ENCODE data around the gene ST8SIA2. TPM values are rescaled to one million over a fixed set of nuclear protein-coding genes. Genes with fewer than 3 reads are reported as not detected.

ST8SIA2 gene
- total RNA-seq, 1 experiment from 2014 or later, result 0.43 TPM

GRCh38 chr15:92463826-92464225, 70.1 kb downstream of the ST8SIA2 start:
- intact Hi-C loops (cut with micrococcal nuclease; ENCODE audit: unreplicated experiment), result no loop called here
- TF ChIP-seq EZH2 (IDR thresholded peaks at IDR 0.05; ENCODE audit: borderline replicate concordance, low read depth, low read length, poor library complexity, severe bottlenecking) (no peak), CTCF (conservative IDR thresholded peaks at IDR 0.05; ENCODE audit: low read depth, low read length) (no peak)

GRCh38 chr15:92466834-92467233, 73.2 kb downstream of the ST8SIA2 start:
- Histone ChIP-seq H3K4me3 (ENCODE audit: low read depth, low read length, poor library complexity, severe bottlenecking) (no peak overlapping the region), H3K27ac (ENCODE audit: low read depth, low read length, poor library complexity, severe bottlenecking) (no peak overlapping the region), H3K27me3 (replicated peaks; ENCODE audit: insufficient read depth, low read depth, low read length, poor library complexity) (no peaks in the 10 kb centered on the region), H3K9me3 (ENCODE audit: low read depth, low read length, poor library complexity, severe bottlenecking) (no peaks in the 10 kb centered on the region), H3K4me1 (ENCODE audit: insufficient read depth, low read length, poor library complexity, severe bottlenecking) (no peaks in the 10 kb centered on the region), H3K36me3 (ENCODE audit: insufficient read depth, low read length, poor library complexity, severe bottlenecking) (no peaks in the 10 kb centered on the region)
- intact Hi-C loops (cut with micrococcal nuclease; ENCODE audit: unreplicated experiment), result no loop called here
- CTCF ChIA-PET, result no interaction called here
- POLR2A ChIA-PET (ENCODE audit: low non-redundant PET), result no interaction called here
- TF ChIP-seq CTCF (conservative IDR thresholded peaks at IDR 0.05; ENCODE audit: low read depth, low read length), result no peak
- no peak for TF ChIP-seq EZH2 (IDR thresholded peaks at IDR 0.05; ENCODE audit: borderline replicate concordance, low read depth, low read length, poor library complexity, severe bottlenecking)
- no TSS peak for BruUV-seq (replicated peaks)
- DNase-seq (ENCODE audit: low spot score), result no peak

More at GRCh38 chr15:92463826-92464225, 70.1 kb downstream of the ST8SIA2 start:
- no peak overlapping the region for H3K4me3 ChIP-seq (ENCODE audit: low read depth, low read length, poor library complexity, severe bottlenecking)
- H3K27me3 ChIP-seq (replicated peaks; ENCODE audit: insufficient read depth, low read depth, low read length, poor library complexity), result no peaks in the 10 kb centered on the region
- no peaks in the 10 kb centered on the region for H3K4me1 ChIP-seq (ENCODE audit: insufficient read depth, low read length, poor library complexity, severe bottlenecking)
- H3K36me3 ChIP-seq (ENCODE audit: insufficient read depth, low read length, poor library complexity, severe bottlenecking), result no peaks in the 10 kb centered on the region
- ChIA-PET POLR2A (ENCODE audit: low non-redundant PET) (no interaction called here), CTCF (no interaction called here)
- BruUV-seq (replicated peaks), result no TSS peak
- DNase-seq (ENCODE audit: low spot score), result no peak
- no peak overlapping the region for H3K27ac ChIP-seq (ENCODE audit: low read depth, low read length, poor library complexity, severe bottlenecking)
- H3K9me3 ChIP-seq (ENCODE audit: low read depth, low read length, poor library complexity, severe bottlenecking), result no peaks in the 10 kb centered on the region

- intact Hi-C loops (cut with micrococcal nuclease; ENCODE audit: unreplicated experiment), result no loop called here
- Histone ChIP-seq H3K27me3 (replicated peaks; ENCODE audit: insufficient read depth, low read depth, low read length, poor library complexity) (no peaks in the 10 kb centered on the region), H3K9me3 (ENCODE audit: low read depth, low read length, poor library complexity, severe bottlenecking) (no peaks in the 10 kb centered on the region), H3K4me3 (ENCODE audit: low read depth, low read length, poor library complexity, severe bottlenecking) (no peak overlapping the region), H3K36me3 (ENCODE audit: insufficient read depth, low read length, poor library complexity, severe bottlenecking) (no peaks in the 10 kb centered on the region), H3K27ac (ENCODE audit: low read depth, low read length, poor library complexity, severe bottlenecking) (no peak overlapping the region), H3K4me1 (ENCODE audit: insufficient read depth, low read length, poor library complexity, severe bottlenecking) (no peaks in the 10 kb centered on the region)
- POLR2A ChIA-PET (ENCODE audit: low non-redundant PET), result no interaction called here
- no TSS peak for BruUV-seq (replicated peaks)
- CTCF ChIA-PET, result no interaction called here
- DNase-seq (ENCODE audit: low spot score), result no peak
- TF ChIP-seq EZH2 (IDR thresholded peaks at IDR 0.05; ENCODE audit: borderline replicate concordance, low read depth, low read length, poor library complexity, severe bottlenecking) (no peak), CTCF (conservative IDR thresholded peaks at IDR 0.05; ENCODE audit: low read depth, low read length) (no peak)
Observed at GRCh38 chr15:92467245-92467644, 73.6 kb downstream of the ST8SIA2 start.

All from A673 (cell line).